Fibroblast of mammary gland (primary cell): ENCODE results near the gene TOMT.

Source experiments
- DNase-seq: peaks from one replicate; pipeline ENCODE4 v3.0.0-alpha.2; 2010; ENCODE audit warnings: low read depth
- H3K4me3 ChIP-seq: 2 replicates; pipeline ENCODE4 v1.5.1; 2011; ENCODE audit warnings: low read depth, mild to moderate bottlenecking, low read length, moderate library complexity; ENCODE audit not compliant: control insufficient read depth
- TF ChIP-seq, protein P1 (sequence below): conservative IDR thresholded peaks from 2 replicates; pipeline ENCODE4 v1.5.1; 2011; ENCODE audit warnings: low read depth, low read length, inconsistent platforms; ENCODE audit not compliant: control insufficient read depth, insufficient read depth

TOMT gene

DNA sequence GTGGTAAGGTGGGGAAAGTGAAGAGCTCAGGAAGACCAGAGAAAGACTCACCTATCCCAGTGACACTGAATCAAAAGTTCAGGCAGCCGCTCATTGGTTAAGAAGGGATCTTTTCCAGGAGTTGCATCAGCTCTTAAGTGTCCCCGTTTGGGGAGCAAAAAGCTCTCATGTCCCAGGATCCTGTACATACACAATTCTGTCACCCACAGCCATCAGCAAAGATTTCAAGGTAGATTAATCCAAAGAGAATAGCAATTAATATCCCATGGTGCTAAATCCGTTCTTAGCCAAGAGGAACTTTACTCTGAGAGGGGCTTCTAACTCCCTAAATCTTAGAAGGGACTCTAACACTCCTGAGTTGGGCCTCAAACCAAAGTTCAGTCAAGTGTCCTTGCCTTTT is 49.1 kb downstream of the TOMT start:
- H3K4me3 ChIP-seq, result no peak overlapping the region
- no peak for DNase-seq
- TF ChIP-seq, protein P1, sequence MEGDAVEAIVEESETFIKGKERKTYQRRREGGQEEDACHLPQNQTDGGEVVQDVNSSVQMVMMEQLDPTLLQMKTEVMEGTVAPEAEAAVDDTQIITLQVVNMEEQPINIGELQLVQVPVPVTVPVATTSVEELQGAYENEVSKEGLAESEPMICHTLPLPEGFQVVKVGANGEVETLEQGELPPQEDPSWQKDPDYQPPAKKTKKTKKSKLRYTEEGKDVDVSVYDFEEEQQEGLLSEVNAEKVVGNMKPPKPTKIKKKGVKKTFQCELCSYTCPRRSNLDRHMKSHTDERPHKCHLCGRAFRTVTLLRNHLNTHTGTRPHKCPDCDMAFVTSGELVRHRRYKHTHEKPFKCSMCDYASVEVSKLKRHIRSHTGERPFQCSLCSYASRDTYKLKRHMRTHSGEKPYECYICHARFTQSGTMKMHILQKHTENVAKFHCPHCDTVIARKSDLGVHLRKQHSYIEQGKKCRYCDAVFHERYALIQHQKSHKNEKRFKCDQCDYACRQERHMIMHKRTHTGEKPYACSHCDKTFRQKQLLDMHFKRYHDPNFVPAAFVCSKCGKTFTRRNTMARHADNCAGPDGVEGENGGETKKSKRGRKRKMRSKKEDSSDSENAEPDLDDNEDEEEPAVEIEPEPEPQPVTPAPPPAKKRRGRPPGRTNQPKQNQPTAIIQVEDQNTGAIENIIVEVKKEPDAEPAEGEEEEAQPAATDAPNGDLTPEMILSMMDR, result no peak

DNA sequence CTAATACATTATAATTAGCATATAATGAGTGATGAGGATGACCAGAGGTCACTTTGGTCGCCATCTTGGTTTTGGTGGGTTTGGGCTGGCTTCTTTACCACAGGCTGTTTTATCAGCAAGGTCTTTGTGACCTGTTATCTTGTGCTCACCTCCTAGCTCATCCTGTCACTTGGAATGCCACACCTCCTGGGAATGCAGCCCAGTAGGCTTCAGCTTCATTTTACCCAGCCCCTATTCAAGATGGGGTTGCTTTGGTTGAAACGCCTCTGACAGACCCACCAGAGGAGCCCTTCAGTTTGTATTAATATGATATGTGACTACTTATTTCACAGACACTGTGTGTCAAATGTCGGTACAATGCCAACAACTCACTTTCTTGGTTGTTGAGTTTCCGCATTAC is 50.0 kb downstream of the TOMT start:
- DNase-seq, result no peak
- TF ChIP-seq, protein P1, result no peak
- H3K4me3 ChIP-seq, result no peak overlapping the region

DNA sequence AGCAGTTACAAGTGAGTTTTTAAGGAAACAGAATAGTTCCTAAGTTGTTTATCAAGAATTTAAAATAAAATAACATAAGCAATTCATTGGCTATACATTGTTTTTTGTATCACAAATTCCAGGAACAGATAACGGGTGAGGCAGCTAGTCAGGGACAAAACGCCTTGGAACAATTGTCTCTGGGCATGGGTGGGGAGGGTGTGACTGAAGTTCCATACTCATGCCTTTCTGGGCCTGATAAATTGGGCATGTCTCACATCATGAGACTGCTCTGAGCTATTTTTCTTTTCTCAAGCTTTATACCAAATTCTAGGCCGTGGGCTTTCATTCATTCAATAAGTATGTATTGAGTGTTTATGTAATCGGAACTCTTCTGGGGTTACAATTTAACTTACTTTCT is 51.4 kb downstream of the TOMT start:
- TF ChIP-seq, protein P1, result no peak
- DNase-seq, result no peak
- H3K4me3 ChIP-seq, result no peak overlapping the region
